Panc1 (cell line): Measurements from ENCODE around the gene PLXNC1. TPM values are rescaled to one million over a fixed set of nuclear protein-coding genes. Genes with fewer than 3 reads are reported as not detected.

Experiments
- ATAC-seq: fragments of 200-7000 bp; cut with Tn5 transposase; 2 replicates; pipeline ENCODE4 v1.9.1; 2020; ENCODE audit warnings: mild to moderate bottlenecking, moderate library complexity
- BruUV-seq: library from RNA; stranded (reverse); fragments of 400-500 nt; replicated peaks from 2 replicates; lab custom pipeline; 2021; lab: Mats Ljungman, UMichigan
- CTCF ChIA-PET: fragments of 300-600 bp; sonication (Branson Sonifier 250); formaldehyde crosslinking; loops from one replicate; lab custom pipeline; 2022; ENCODE audit warnings: antibody characterized with exemption; lab: Charles Lee
- POLR2A ChIA-PET: fragments of 300-600 bp; sonication (Branson Sonifier 250); formaldehyde crosslinking; loops from one replicate; lab custom pipeline; 2022; ENCODE audit warnings: antibody characterized with exemption; lab: Charles Lee
- DNase-seq: peaks from one replicate; pipeline ENCODE4 v3.0.0-alpha.2; 2010; ENCODE audit warnings: low read depth, low spot score
- H3K27ac ChIP-seq: 2 replicates; pipeline ENCODE4 v1.5.1; 2011; ENCODE audit warnings: mild to moderate bottlenecking, low read length, inconsistent platforms
- H3K27me3 ChIP-seq: fragments of 200-500 bp; sonication (Bioruptor generic); 2 replicates; pipeline ENCODE4 v1.6.0; 2014; ENCODE audit warnings: low read length, inconsistent platforms; ENCODE audit not compliant: control insufficient read depth, insufficient read depth
- H3K36me3 ChIP-seq: fragments of 200-500 bp; sonication (Bioruptor generic); 2 replicates; pipeline ENCODE4 v1.5.1; 2014; ENCODE audit warnings: inconsistent platforms, mild to moderate bottlenecking, low read length, moderate library complexity; ENCODE audit not compliant: control insufficient read depth, insufficient read depth
- H3K4me1 ChIP-seq: 2 replicates; pipeline ENCODE4 v1.5.1; 2011; ENCODE audit warnings: inconsistent platforms, mild to moderate bottlenecking, low read length, moderate library complexity; ENCODE audit not compliant: control insufficient read depth, insufficient read depth
- H3K4me3 ChIP-seq, 2 experiments: 2 replicates each; pipeline ENCODE4 v1.5.1; 2011 to 2012; ENCODE audit warnings: low read depth in 2 of 2, low read length in 2 of 2, mild to moderate bottlenecking in 2 of 2, inconsistent platforms in 1 of 2, moderate library complexity in 1 of 2
- H3K9me3 ChIP-seq: fragments of 200-500 bp; sonication (Bioruptor generic); 2 replicates; pipeline ENCODE4 v1.5.1; 2014; ENCODE audit warnings: low read depth, mild to moderate bottlenecking, inconsistent platforms, low read length, moderate library complexity; ENCODE audit not compliant: control insufficient read depth, insufficient read depth
- CTCF ChIP-seq: fragments of 450-650 bp; IDR thresholded peaks from 2 replicates; pipeline ENCODE4 v1.5.1; 2017; ENCODE audit warnings: mild to moderate bottlenecking
- POLR2AphosphoS5 ChIP-seq: IDR thresholded peaks from 2 replicates; pipeline ENCODE4 v1.6.1; 2012; ENCODE audit warnings: mild to moderate bottlenecking, low read depth, low read length, moderate library complexity
- REST ChIP-seq, 2 experiments: IDR thresholded peaks; 2 replicates each; pipeline ENCODE4 v1.6.1; 2011 to 2012; ENCODE audit warnings: low read depth in 2 of 2, control low read depth in 1 of 2, low read length in 1 of 2, mild to moderate bottlenecking in 1 of 2, moderate library complexity in 1 of 2; ENCODE audit not compliant: insufficient read depth in 1 of 2
- SIN3A ChIP-seq: IDR thresholded peaks from 2 replicates; pipeline ENCODE4 v1.6.1; 2012; ENCODE audit warnings: low read depth, mild to moderate bottlenecking, low read length, moderate library complexity, borderline replicate concordance; ENCODE audit not compliant: insufficient read depth
- TCF7L2 ChIP-seq: IDR thresholded peaks from 2 replicates; pipeline ENCODE4 v1.6.1; 2011; ENCODE audit warnings: mild to moderate bottlenecking, low read depth, low read length, inconsistent platforms
- in situ Hi-C: cut with HindIII; loops from 2 replicates; pipeline ENCODE4 v1.10.0; 2016; ENCODE audit warnings: low sequenced_read_pairs, low pct_unique_long_range_greater_than_20kb
- intact Hi-C: fragments of 100-400 bp; cut with micrococcal nuclease; formaldehyde crosslinking; loops from one replicate; pipeline ENCODE4 v1.10.0; 2022; ENCODE audit not compliant: unreplicated experiment
- total RNA-seq: library from RNA; stranded (reverse); gene quantifications from one replicate; pipeline ENCODE4 v1.2.1, GENCODE V29; 2021; ENCODE audit not compliant: unreplicated experiment

PLXNC1 gene
- total RNA-seq, 1 experiment from 2014 or later = 0.57 TPM

GRCh38 chr12:94326234-94326633 lies 177.9 kb downstream of the PLXNC1 start:
- BruUV-seq = no TSS peak
- TF ChIP-seq POLR2AphosphoS5 = no peak
- TF ChIP-seq TCF7L2 = no peak
- no peak for TF ChIP-seq REST (IDR thresholded peaks at IDR 0.05; ENCODE audit: insufficient read depth in 1 of 2, low read depth in 2 of 2, low read length in 1 of 2)
- no peak for TF ChIP-seq SIN3A
- no peak for TF ChIP-seq CTCF

GRCh38 chr12:94326727-94327126 lies 178.3 kb downstream of the PLXNC1 start:
- no peak for TF ChIP-seq POLR2AphosphoS5
- no peak for TF ChIP-seq SIN3A
- no peak for TF ChIP-seq TCF7L2
- TF ChIP-seq CTCF = no peak
- no peak for TF ChIP-seq REST (IDR thresholded peaks at IDR 0.05; ENCODE audit: insufficient read depth in 1 of 2, low read depth in 2 of 2, low read length in 1 of 2)
- BruUV-seq = no TSS peak
- Histone ChIP-seq H3K4me3 (no peak overlapping the region), H3K27ac (no peak overlapping the region), H3K27me3 (no peaks in the 10 kb centered on the region), H3K9me3 (no peaks in the 10 kb centered on the region; the same call in 1 of the 2 replicates), H3K36me3 (no peaks in the 10 kb centered on the region), H3K4me1 (no peaks in the 10 kb centered on the region)
- ChIA-PET POLR2A (no interaction called here), CTCF (no interaction called here)
- intact Hi-C loops = no loop called here
- in situ Hi-C loops = no loop called here
- no peak for DNase-seq
- ATAC-seq = no peak

More at GRCh38 chr12:94326234-94326633, 177.9 kb downstream of the PLXNC1 start:
- Histone ChIP-seq H3K36me3 (no peaks in the 10 kb centered on the region), H3K27me3 (no peaks in the 10 kb centered on the region), H3K27ac (no peak overlapping the region), H3K4me3 (no peak overlapping the region), H3K9me3 (peaks cover under 1% of the 10 kb centered on the region; the same call in 1 of the 2 replicates), H3K4me1 (no peaks in the 10 kb centered on the region)
- ChIA-PET CTCF (no interaction called here), POLR2A (no interaction called here)
- no peak for DNase-seq
- ATAC-seq = no peak
- intact Hi-C loops = no loop called here
- in situ Hi-C loops = no loop called here
